ENCODE measurements around the gene TBC1D20.

TBC1D20 gene

DNA sequence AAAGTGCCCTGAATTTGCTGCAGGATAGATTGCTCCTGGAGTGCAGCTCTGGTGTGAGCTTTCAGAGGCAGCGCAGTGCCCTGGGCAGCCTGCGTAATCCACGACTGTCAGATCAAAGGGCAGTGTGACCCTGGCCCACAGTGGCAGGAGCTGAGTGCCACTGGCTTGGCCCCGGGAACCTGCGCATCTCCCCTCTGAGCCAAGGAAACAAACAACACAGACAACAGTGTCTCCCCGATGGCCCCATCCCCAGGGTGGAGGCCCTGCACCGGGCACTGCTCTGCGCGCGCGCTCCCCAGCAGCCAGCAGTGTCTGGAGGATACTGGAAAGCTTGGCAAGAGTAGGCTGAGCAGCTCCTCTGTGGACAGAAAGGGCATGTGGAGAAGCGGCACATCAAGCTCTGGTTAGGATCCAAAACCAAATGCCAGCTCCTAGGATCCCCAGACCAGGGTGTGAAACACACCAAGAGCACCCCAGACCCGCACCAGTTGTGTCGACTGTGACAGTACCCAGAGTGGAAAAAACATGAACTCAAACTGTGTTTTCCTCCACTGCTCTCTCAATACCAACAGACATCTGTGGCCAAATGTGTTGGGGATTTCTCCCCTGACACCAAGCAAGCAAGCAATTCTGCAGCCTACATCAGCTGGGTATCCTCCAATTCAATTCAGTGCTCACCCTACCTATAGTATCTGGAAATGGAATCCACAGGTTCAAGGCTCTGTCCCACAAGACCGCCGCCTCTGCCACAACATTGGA is 27.5 kb downstream of the TBC1D20 start:
- no peak for TF ChIP-seq ZFX (IDR thresholded peaks at IDR 0.05; ENCODE audit: borderline replicate concordance)
- TF ChIP-seq, protein P1, sequence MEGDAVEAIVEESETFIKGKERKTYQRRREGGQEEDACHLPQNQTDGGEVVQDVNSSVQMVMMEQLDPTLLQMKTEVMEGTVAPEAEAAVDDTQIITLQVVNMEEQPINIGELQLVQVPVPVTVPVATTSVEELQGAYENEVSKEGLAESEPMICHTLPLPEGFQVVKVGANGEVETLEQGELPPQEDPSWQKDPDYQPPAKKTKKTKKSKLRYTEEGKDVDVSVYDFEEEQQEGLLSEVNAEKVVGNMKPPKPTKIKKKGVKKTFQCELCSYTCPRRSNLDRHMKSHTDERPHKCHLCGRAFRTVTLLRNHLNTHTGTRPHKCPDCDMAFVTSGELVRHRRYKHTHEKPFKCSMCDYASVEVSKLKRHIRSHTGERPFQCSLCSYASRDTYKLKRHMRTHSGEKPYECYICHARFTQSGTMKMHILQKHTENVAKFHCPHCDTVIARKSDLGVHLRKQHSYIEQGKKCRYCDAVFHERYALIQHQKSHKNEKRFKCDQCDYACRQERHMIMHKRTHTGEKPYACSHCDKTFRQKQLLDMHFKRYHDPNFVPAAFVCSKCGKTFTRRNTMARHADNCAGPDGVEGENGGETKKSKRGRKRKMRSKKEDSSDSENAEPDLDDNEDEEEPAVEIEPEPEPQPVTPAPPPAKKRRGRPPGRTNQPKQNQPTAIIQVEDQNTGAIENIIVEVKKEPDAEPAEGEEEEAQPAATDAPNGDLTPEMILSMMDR (IDR thresholded peaks at IDR 0.05): no peak
- peak overlapping the region; percentile 31 for H3K27ac ChIP-seq

DNA sequence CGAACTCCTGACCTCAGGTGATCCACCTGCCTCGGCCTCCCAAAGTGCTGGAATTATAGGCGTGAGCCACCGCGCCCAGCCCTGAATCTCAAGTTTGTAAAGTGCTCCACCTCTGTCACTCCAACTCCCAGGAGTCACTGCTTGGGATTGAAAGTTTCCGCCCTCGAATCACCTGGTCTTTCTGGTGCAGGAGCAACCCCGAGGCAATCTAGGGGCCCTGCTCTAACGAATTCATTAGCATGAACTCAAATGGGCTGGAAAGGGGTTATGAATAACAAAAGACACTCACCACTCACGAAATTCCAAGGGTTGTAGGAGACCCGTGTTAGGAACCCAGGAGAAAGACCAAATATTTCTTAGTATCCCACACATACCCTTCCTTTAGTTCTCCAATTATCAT is 28.1 kb downstream of the TBC1D20 start:
- peak overlapping the region; percentile 31 for H3K27ac ChIP-seq
- no peak for TF ChIP-seq ZFX (IDR thresholded peaks at IDR 0.05; ENCODE audit: borderline replicate concordance)
- TF ChIP-seq, protein P1 (IDR thresholded peaks at IDR 0.05): no peak

- peak overlapping the region; percentile 31 for H3K27ac ChIP-seq
- TF ChIP-seq ZFX (IDR thresholded peaks at IDR 0.05; ENCODE audit: borderline replicate concordance): no peak
- TF ChIP-seq, protein P1 (IDR thresholded peaks at IDR 0.05): no peak
These were observed 28.9 kb downstream of the TBC1D20 start for GRCh38 chr20:433300-433975.

DNA sequence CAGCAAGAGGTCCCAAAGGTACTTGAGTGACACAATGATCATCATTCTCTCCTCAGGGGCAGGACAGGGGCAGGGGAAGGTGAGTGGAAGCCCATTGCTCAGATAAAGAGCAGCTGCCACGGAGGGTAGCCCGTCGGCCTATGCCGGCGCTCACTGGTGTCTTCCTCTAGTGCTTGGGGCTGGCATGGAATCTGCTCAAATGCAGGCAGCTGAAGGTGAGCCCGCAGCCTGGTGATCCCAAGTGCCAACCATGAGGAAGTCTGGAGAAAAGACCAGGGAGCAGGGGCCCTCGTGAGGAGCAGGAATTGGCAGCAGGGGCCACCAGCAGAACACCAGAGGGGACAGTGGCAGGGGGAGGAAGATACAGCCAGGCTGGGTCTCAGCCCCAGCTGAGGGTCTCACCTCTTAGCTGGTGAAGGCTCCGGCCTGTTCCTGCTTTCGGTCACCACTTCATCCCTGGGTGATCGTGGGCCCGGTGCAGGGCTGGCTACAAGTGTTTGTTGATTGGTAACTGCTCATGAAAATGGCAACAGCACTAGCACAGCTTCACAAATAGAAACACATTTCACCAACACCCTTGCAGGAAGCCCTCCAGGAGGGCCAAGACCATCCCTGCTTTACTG is 29.5 kb downstream of the TBC1D20 start:
- TF ChIP-seq, protein P1 (IDR thresholded peaks at IDR 0.05): no peak
- TF ChIP-seq ZFX (IDR thresholded peaks at IDR 0.05; ENCODE audit: borderline replicate concordance): no peak

DNA sequence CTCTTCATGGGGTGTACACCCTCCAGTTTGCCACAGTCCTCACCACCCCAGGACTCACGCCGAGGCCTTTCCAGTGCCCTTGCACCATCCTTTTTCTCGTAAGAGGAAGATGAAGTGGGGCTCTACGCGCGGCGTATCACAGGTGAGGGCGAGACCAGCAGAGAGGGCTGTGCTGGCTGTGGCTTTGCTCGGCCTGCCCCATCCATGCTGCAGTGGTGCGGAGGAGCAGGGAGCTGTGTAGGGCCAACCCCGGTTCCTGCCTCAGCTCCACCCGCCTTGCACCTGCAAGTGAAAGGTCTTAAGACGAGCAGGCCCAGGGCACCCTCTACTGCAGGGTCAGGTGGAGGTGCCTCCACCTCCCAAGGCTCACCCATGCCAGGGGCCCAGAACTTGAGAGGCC is 30.1 kb downstream of the TBC1D20 start:
- TF ChIP-seq, protein P1 (IDR thresholded peaks at IDR 0.05): no peak
- TF ChIP-seq ZFX (IDR thresholded peaks at IDR 0.05; ENCODE audit: borderline replicate concordance): no peak
- H3K27ac ChIP-seq: peak overlapping the region; percentile 31

More for the DNA sequence above, 29.5 kb downstream of the TBC1D20 start:
- H3K27ac ChIP-seq: peak overlapping the region; percentile 31

- TF ChIP-seq, protein P1 (IDR thresholded peaks at IDR 0.05): peak; percentile 86
- TF ChIP-seq ZFX (IDR thresholded peaks at IDR 0.05; ENCODE audit: borderline replicate concordance): no peak
- H3K27ac ChIP-seq: peak overlapping the region; percentile 31
These were observed 31.1 kb downstream of the TBC1D20 start for GRCh38 chr20:431012-431904.

Measured in 22Rv1 (cell line).